Upper lobe of left lung (tissue), 6 donors: ENCODE measurements around the gene KRTAP9-7. TPM values are rescaled to one million over a fixed set of nuclear protein-coding genes. Genes with fewer than 3 reads are reported as not detected.
A peak's percentile ranks its signal among the peaks of the same experiment; 100 is the strongest.
"Not testable (repeated sequence)": the region's sequence is repeated elsewhere in the genome, so short reads cannot be mapped to it uniquely, and the experiment has no call there.

Source experiments
- ATAC-seq, 2 donors: fragments of 200-7000 bp; cut with Tn5 transposase; one replicate each; pipeline ENCODE4 v1.9.1; 2022; ENCODE audit warnings: mild to moderate bottlenecking in 2 of 2, moderate library complexity in 2 of 2; ENCODE audit not compliant: low FRiP score in 2 of 2
- DNase-seq, 2 donors: peaks; one replicate each; pipeline ENCODE4 v3.0.0-alpha.2; 2019 to 2020
- H3K27ac ChIP-seq, 4 donors: fragments of 200-600 bp; sonication (generic); one replicate each; pipeline ENCODE4 v1.5.1; 2016 to 2019
- H3K27me3 ChIP-seq, 4 donors: fragments of 200-600 bp; sonication (generic); one replicate each; pipeline ENCODE4 v1.5.1; 2017 to 2019
- H3K36me3 ChIP-seq, 4 donors: fragments of 200-600 bp; sonication (generic); one replicate each; pipeline ENCODE4 v1.5.1; 2016 to 2019
- H3K4me1 ChIP-seq, 4 donors: fragments of 200-600 bp; sonication (generic); one replicate each; pipeline ENCODE4 v1.5.1; 2018 to 2019
- H3K4me3 ChIP-seq, 4 donors: fragments of 200-600 bp; sonication (generic); one replicate each; pipeline ENCODE4 v1.5.1; 2017 to 2019; ENCODE audit warnings: mild to moderate bottlenecking in 2 of 4, moderate library complexity in 1 of 4
- H3K9me3 ChIP-seq, 4 donors: fragments of 200-600 bp; sonication (generic); one replicate each; pipeline ENCODE4 v1.5.1; 2018 to 2019
- CTCF ChIP-seq, 6 experiments: fragments of 450-650 bp in 4 of 6; fragments of 200-600 bp in 2 of 6; sonication (generic) in 2 of 6; IDR thresholded peaks; one replicate each; pipeline ENCODE4 v1.5.1; 2016 to 2019; ENCODE audit warnings: antibody characterized with exemption in 6 of 6
- EP300 ChIP-seq, 4 donors: sonication (generic); formaldehyde crosslinking; IDR thresholded peaks; one replicate each; pipeline ENCODE4 v1.5.1; 2017; ENCODE audit warnings: antibody characterized with exemption in 4 of 4, control low read depth in 2 of 4
- POLR2A ChIP-seq, 4 donors: fragments of 450-650 bp; IDR thresholded peaks; one replicate each; pipeline ENCODE4 v1.5.1; 2016 to 2017; ENCODE audit warnings: antibody characterized with exemption in 4 of 4, mild to moderate bottlenecking in 2 of 4
- POLR2AphosphoS5 ChIP-seq, 2 donors: sonication (generic); formaldehyde crosslinking; IDR thresholded peaks; one replicate each; pipeline ENCODE4 v1.5.1; 2017; ENCODE audit warnings: antibody characterized with exemption in 2 of 2
- WGBS, 2 donors: methylation state at CpG; one replicate each; pipeline ENCODE4 v1.1.5; 2017 to 2018; 5-methylcytosine and 5-hydroxymethylcytosine counted together
- total RNA-seq, 6 donors: library from RNA; depleted of rRNA in 4 of 6; stranded (reverse); fragments of >200 nt in 4 of 6; gene quantifications; one replicate each; pipeline versions ENCODE4 v1.1.0 to v1.2.1, GENCODE V29; 2016 to 2021
- donor health status: DM: no; HTN: no; CAD: no; lungs with moderate emphysema.
- donor health status: DM: no; HTN: yes; CAD: no; lungs with severe emphysema.

The KRTAP9-7 gene
- total RNA-seq, 6 donors from 2014 or later: not detected

GRCh38 chr17:41246995-41247787, 28.3 kb upstream of the KRTAP9-7 start:
- H3K4me1 ChIP-seq, H3K4me3 ChIP-seq, H3K36me3 ChIP-seq, H3K27ac ChIP-seq, H3K27me3 ChIP-seq, H3K9me3 ChIP-seq, ATAC-seq, DNase-seq: not testable (repeated sequence)
- 45 to 47% methylated on average over 2 of the region's 2 CpGs for WGBS, 2 donors

DNA sequence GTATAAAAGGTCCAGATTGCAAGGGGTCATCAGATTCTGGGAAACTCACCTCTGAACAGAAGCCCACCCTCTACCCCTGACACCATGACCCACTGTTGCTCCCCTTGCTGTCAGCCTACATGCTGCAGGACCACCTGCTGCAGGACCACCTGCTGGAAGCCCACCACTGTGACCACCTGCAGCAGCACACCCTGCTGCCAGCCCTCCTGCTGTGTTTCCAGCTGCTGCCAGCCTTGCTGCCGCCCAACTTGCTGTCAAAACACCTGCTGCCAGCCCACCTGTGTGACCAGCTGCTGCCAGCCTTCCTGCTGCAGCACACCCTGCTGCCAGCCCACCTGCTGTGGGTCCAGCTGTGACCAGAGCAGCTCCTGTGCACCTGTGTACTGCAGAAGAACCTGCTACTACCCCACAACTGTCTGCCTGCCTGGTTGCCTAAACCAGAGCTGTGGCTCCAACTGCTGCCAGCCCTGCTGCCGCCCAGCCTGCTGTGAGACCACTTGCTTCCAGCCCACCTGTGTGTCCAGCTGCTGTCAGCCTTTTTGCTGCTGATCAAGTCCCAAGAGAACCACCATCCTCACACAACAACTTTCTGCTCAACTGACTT, 25.8 kb upstream of the KRTAP9-7 start, which contains the start of gene KRTAP9-4:
Gene KRTAP9-4 (plus strand): TSS at position 51 of the 604 bp plus-strand sequence. CDS start 34 bp downstream, at position 85.
- ATAC-seq, H3K27me3 ChIP-seq, H3K9me3 ChIP-seq, H3K36me3 ChIP-seq, H3K27ac ChIP-seq, H3K4me1 ChIP-seq, H3K4me3 ChIP-seq: not testable (repeated sequence)
- WGBS, 2 donors: 60% methylated on average over 2 of the region's 2 CpGs; no CpG with 5 or more reads in 1 of the 2 donors
- DNase-seq: peak in 1 of 2 donors; percentile 61

DNA sequence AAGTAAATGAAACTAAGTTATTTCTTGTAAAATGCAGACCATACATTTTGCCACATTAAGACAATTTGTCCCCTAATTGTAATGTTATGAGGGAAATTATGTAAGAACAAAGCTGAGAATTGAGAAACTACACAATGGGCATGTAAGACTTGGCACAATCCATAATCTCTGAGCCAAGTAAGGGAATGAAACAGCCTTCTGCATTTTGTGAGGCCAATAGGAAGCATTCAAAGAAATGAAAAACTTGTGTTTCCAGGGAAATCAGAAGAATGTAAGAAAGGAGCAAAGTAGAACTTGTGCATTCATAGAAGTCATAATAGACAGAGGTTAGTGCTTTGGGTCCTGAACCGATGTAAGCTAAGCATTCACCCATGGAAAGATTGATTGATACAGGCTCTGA, 24.2 kb upstream of the KRTAP9-7 start:
- ATAC-seq (no peak), DNase-seq (no peak)
- Histone ChIP-seq H3K27me3 (no peaks in the 10 kb centered on the region), H3K36me3 (no peaks in the 10 kb centered on the region), H3K4me3 (no peak overlapping the region), H3K4me1 (no peaks in the 10 kb centered on the region), H3K9me3 (no peaks in the 10 kb centered on the region), H3K27ac (no peak overlapping the region)
- WGBS, 2 donors: 93 to 100% methylated on average over 1 of the region's 1 CpG
- TF ChIP-seq POLR2AphosphoS5 (IDR thresholded peaks at IDR 0.05) (no peak), POLR2A (IDR thresholded peaks at IDR 0.05) (no peak), CTCF (IDR thresholded peaks at IDR 0.05) (no peak), EP300 (IDR thresholded peaks at IDR 0.05) (no peak)

- WGBS, 2 donors: 0 to 57% methylated on average over 1 of the region's 1 CpG
- Histone ChIP-seq H3K9me3 (no peaks in the 10 kb centered on the region), H3K4me1 (no peaks in the 10 kb centered on the region), H3K27ac (no peak overlapping the region), H3K36me3 (no peaks in the 10 kb centered on the region), H3K27me3 (no peaks in the 10 kb centered on the region), H3K4me3 (no peak overlapping the region)
- ATAC-seq: no peak
- DNase-seq: no peak
- TF ChIP-seq POLR2AphosphoS5 (IDR thresholded peaks at IDR 0.05) (no peak), EP300 (IDR thresholded peaks at IDR 0.05) (no peak), CTCF (IDR thresholded peaks at IDR 0.05) (no peak), POLR2A (IDR thresholded peaks at IDR 0.05) (no peak)
These were observed 20.6 kb upstream of the KRTAP9-7 start for GRCh38 chr17:41254861-41255260.

- H3K9me3 ChIP-seq, H3K27me3 ChIP-seq, H3K36me3 ChIP-seq, H3K4me3 ChIP-seq, H3K27ac ChIP-seq, ATAC-seq, H3K4me1 ChIP-seq: not testable (repeated sequence)
- DNase-seq: peak in 1 of 2 donors; percentile 67
- WGBS, 2 donors: 61 to 89% methylated on average over 2 to 5 of the region's 5 CpGs
These were observed 19.9 kb upstream of the KRTAP9-7 start, which contains the start of gene KRTAP9-9 for GRCh38 chr17:41255381-41256290. Gene KRTAP9-9, plus strand, starts transcription at chr17:41255384.

- DNase-seq (no peak), ATAC-seq (no peak)
- no peak overlapping the region for H3K4me3 ChIP-seq
- no peak overlapping the region for H3K27ac ChIP-seq
- TF ChIP-seq POLR2A (IDR thresholded peaks at IDR 0.05) (no peak), POLR2AphosphoS5 (IDR thresholded peaks at IDR 0.05) (no peak), CTCF (IDR thresholded peaks at IDR 0.05) (no peak), EP300 (IDR thresholded peaks at IDR 0.05) (no peak)
- 90 to 96% methylated on average over 1 of the region's 1 CpG for WGBS, 2 donors
- H3K27me3 ChIP-seq: no peaks in the 10 kb centered on the region
- H3K36me3 ChIP-seq: no peaks in the 10 kb centered on the region
- H3K4me1 ChIP-seq: no peaks in the 10 kb centered on the region
- H3K9me3 ChIP-seq: no peaks in the 10 kb centered on the region
These were observed 19.2 kb upstream of the KRTAP9-7 start for GRCh38 chr17:41256291-41256685.
